ENCODE results near the gene RMDN3. TPM values are rescaled to one million over a fixed set of nuclear protein-coding genes. Genes with fewer than 3 reads are reported as not detected.
A peak's percentile ranks its signal among the peaks of the same experiment; 100 is the strongest.

RMDN3 gene
- total and polyA plus RNA-seq, 9 of the 15 experiments (the other 6 are each of a cell fraction or from before 2014, with no cell fraction given), result 8.1 to 38.2 (median 25.9) TPM

DNA sequence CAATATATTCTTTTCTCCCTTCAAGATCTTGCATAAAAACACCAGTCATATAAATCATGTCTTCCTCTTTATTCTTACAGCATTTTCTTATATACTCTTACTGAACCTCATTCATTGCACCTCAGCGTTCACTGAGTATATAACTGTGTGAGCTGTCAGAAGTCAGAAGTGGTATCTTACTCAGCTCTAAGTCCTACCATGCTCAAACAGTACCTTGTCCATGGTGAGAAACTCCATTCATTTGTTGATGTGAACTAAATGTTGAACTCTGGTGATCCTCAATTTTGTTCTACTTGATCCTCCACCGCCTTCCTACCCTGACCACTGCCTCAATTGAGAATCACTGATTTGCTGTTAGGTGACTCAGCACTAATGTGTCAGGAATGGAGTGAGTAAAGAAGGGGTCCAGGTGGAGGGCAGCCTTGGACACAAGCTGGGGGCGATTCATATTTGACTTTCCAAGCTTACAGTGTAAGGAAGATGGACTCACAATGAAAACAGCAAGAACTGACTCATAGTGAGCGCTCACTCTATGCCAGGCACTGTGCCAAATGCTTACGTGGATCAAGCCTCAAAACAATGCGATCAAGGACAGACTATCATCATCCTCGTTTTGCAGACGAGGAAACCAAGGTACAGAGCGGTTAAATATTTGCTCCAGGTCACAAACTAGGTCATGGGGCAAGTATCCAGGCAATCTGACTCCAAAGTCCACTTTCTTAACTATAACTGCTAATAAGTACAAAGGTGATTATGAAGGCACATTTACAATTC lies 38.3 kb upstream of the RMDN3 start (continued):
- TF ChIP-seq ATF3 (IDR thresholded peaks at IDR 0.05) (peak; percentile 22; the same call in 1 of the 2 replicates), ATF3 (CRISPR knock-in tag; conservative IDR thresholded peaks at IDR 0.05) (no peak), MAFK (IDR thresholded peaks at IDR 0.05; ENCODE audit: low read length) (peak; percentile 51), NFE2 (IDR thresholded peaks at IDR 0.05; ENCODE audit: low read depth) (peak; percentile 82)
- TF ChIP-seq, protein P1, sequence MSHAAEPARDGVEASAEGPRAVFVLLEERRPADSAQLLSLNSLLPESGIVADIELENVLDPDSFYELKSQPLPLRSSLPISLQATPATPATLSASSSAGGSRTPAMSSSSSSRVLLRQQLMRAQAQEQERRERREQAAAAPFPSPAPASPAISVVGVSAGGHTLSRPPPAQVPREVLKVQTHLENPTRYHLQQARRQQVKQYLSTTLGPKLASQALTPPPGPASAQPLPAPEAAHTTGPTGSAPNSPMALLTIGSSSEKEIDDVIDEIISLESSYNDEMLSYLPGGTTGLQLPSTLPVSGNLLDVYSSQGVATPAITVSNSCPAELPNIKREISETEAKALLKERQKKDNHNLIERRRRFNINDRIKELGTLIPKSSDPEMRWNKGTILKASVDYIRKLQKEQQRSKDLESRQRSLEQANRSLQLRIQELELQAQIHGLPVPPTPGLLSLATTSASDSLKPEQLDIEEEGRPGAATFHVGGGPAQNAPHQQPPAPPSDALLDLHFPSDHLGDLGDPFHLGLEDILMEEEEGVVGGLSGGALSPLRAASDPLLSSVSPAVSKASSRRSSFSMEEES (CRISPR knock-in tag; IDR thresholded peaks at IDR 0.05), result no peak

DNA sequence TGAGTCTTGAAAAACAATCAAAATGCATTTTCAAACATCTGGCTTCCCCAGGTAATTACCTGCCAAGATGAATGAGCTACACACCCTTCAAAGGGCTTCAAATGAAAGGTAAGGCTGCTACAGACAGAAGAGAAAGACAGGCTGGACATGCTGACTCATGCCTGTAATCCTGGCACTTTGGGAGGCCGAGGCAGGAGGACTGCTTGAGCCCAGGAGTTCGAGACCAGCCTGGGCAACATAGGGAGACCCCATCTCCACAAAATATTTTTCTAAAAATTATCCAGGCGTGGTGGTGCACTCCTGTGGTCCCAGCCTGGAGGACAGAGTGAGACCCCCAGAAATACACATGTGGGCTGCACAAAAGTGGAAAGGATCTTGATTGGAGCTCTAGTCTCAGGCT lies 37.3 kb upstream of the RMDN3 start:
- intact Hi-C loops (cut with micrococcal nuclease) (no loop called here), in situ Hi-C loops (cut with MboI) (no loop called here)
- Histone ChIP-seq H3K9me3 (replicated peaks; ENCODE audit: control insufficient read depth, insufficient read depth, low read depth, low read length) (no peaks in the 10 kb centered on the region), H3K79me2 (ENCODE audit: control insufficient read depth, insufficient read depth, low read length) (peaks cover 12% of the 10 kb centered on the region), H3K9me1 (ENCODE audit: control insufficient read depth, insufficient read depth, low read length) (no peaks in the 10 kb centered on the region), H3K9ac (ENCODE audit: insufficient read depth in 1 of 2, low read depth in 2 of 2, low read length in 2 of 2) (no peak overlapping the region), H3K27ac (ENCODE audit: extremely low read depth, low read depth, low read length) (no peak overlapping the region), H3K4me1 (replicated peaks in 1 of 2; ENCODE audit: control insufficient read depth in 2 of 2, insufficient read depth in 2 of 2, low read length in 2 of 2) (peaks cover 8 to 11% of the 10 kb centered on the region in 2 experiments; a peak in 4 of 5 replicates), H3K36me3 (ENCODE audit: control insufficient read depth, insufficient read depth, low read length) (peaks cover 13% of the 10 kb centered on the region; the same call in 2 of the 3 replicates), H3K27me3 (ENCODE audit: control insufficient read depth in 2 of 2, insufficient read depth in 2 of 2, low read length in 2 of 2) (no peaks in the 10 kb centered on the region), H3K4me3 (no peak overlapping the region), H2AFZ (ENCODE audit: low read depth, low read length) (no peak overlapping the region), H4K20me1 (replicated peaks; ENCODE audit: control insufficient read depth, insufficient read depth, low read length) (no peaks in the 10 kb centered on the region), H3K4me2 (ENCODE audit: insufficient read depth, low read length) (no peak overlapping the region)
- POLR2A ChIA-PET, result no interaction called here
- TF ChIP-seq ZNF12 (CRISPR knock-in tag; IDR thresholded peaks at IDR 0.05) (no peak), SREBF2 (CRISPR knock-in tag; IDR thresholded peaks at IDR 0.05) (no peak), NBN (IDR thresholded peaks at IDR 0.05; ENCODE audit: low read depth) (no peak), MAFG (tag; conservative IDR thresholded peaks at IDR 0.05) (no peak), ZNF354B (CRISPR knock-in tag; IDR thresholded peaks at IDR 0.05) (no peak), HNRNPK (IDR thresholded peaks at IDR 0.05; ENCODE audit: low read depth, low read length, poor library complexity, severe bottlenecking) (no peak), FOSL1 (tag; conservative IDR thresholded peaks at IDR 0.05) (no peak), ATF3 (IDR thresholded peaks at IDR 0.05) (no peak), ATF3 (CRISPR knock-in tag; conservative IDR thresholded peaks at IDR 0.05) (no peak), ZNF316 (IDR thresholded peaks at IDR 0.05) (peak; percentile 23; the same call in 1 of the 2 replicates), C11orf30 (IDR thresholded peaks at IDR 0.05; ENCODE audit: low read depth) (peak; percentile 37; the same call in 1 of the 2 replicates), ZNF121 (CRISPR knock-in tag; conservative IDR thresholded peaks at IDR 0.05) (peak; percentile 26; the same call in 1 of the 2 replicates), NFE2 (IDR thresholded peaks at IDR 0.05; ENCODE audit: low read depth) (no peak), FOXA1 (IDR thresholded peaks at IDR 0.05; ENCODE audit: borderline replicate concordance) (no peak)
- BruUV-seq (replicated peaks), result no TSS peak
- no peak for ATAC-seq
- WGBS (ENCODE audit: insufficient coverage, low coverage, missing lambda C conversion rate), result 84% methylated on average over 3 of the region's 3 CpGs
- DNase-seq (ENCODE audit: extremely low read depth in 1 of 4, low spot score in 3 of 4), result no peak
- FAIRE-seq, result no peak
- CTCF ChIA-PET (ENCODE audit: low intra/inter-chr PET ratio), result no interaction called here

Data from K562 (cell line).